Nephron (organoid): ENCODE results near the gene DRC1.

ENCODE experiments used
- H3K27ac Mint-ChIP-seq, 3 experiments: 2 replicates each; pipeline ENCODE4 v1.8.0; 2020; ENCODE audit warnings: mixed read lengths in 3 of 3, mild to moderate bottlenecking in 2 of 3, moderate library complexity in 1 of 3
- H3K27me3 Mint-ChIP-seq: 2 replicates; pipeline ENCODE4 v1.8.0; 2021; ENCODE audit warnings: low read depth, mild to moderate bottlenecking, moderate library complexity, mixed read lengths
- H3K36me3 Mint-ChIP-seq: 2 replicates; pipeline ENCODE4 v1.8.0; 2020; ENCODE audit warnings: low read depth, mixed read lengths
- H3K4me1 Mint-ChIP-seq: 2 replicates; pipeline ENCODE4 v1.8.0; 2020; ENCODE audit warnings: mixed read lengths
- H3K4me3 Mint-ChIP-seq, 3 experiments: 2 replicates each; pipeline ENCODE4 v1.8.0; 2020; ENCODE audit warnings: mild to moderate bottlenecking in 3 of 3, mixed read lengths in 3 of 3, moderate library complexity in 2 of 3
- H3K9me3 Mint-ChIP-seq: 2 replicates; pipeline ENCODE4 v1.8.0; 2020; ENCODE audit warnings: mixed read lengths
- TF ChIP-seq, protein P1 (sequence below), 3 experiments: fragments of 200-600 bp; sonication (generic); IDR thresholded peaks; one replicate each; pipeline ENCODE4 v1.5.0; 2021; ENCODE audit warnings: antibody characterized with exemption in 3 of 3; ENCODE audit not compliant: unreplicated experiment in 3 of 3

DRC1 gene

DNA sequence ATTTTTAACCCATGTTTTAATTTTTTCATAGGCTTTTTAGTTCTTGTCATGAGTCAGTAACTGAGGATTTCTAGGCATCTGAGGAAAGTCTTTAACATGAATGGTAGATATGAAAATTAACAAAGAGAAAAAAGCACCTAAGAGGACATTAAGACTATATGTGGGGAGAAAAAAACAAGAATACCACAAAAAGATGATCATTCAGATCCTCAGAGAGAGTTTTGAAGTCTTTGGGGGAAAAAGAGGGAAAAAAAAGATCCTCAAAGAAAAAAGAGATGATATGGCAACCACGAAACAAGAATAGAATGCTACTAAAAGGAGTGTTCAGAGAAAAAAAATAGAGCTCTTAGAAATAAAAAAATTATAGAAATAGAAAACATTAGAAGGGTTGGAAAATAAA, 8.1 kb downstream of the DRC1 start:
- no peak overlapping the region for H3K4me3 Mint-ChIP-seq
- H3K4me1 Mint-ChIP-seq = no peaks in the 10 kb centered on the region
- H3K27me3 Mint-ChIP-seq = peaks cover 4% of the 10 kb centered on the region
- no peak overlapping the region for H3K27ac Mint-ChIP-seq
- TF ChIP-seq, protein P1, sequence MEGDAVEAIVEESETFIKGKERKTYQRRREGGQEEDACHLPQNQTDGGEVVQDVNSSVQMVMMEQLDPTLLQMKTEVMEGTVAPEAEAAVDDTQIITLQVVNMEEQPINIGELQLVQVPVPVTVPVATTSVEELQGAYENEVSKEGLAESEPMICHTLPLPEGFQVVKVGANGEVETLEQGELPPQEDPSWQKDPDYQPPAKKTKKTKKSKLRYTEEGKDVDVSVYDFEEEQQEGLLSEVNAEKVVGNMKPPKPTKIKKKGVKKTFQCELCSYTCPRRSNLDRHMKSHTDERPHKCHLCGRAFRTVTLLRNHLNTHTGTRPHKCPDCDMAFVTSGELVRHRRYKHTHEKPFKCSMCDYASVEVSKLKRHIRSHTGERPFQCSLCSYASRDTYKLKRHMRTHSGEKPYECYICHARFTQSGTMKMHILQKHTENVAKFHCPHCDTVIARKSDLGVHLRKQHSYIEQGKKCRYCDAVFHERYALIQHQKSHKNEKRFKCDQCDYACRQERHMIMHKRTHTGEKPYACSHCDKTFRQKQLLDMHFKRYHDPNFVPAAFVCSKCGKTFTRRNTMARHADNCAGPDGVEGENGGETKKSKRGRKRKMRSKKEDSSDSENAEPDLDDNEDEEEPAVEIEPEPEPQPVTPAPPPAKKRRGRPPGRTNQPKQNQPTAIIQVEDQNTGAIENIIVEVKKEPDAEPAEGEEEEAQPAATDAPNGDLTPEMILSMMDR (IDR thresholded peaks at IDR 0.05; ENCODE audit: unreplicated experiment in 3 of 3) = no peak
- H3K36me3 Mint-ChIP-seq = no peaks in the 10 kb centered on the region
- H3K9me3 Mint-ChIP-seq = no peaks in the 10 kb centered on the region

DNA sequence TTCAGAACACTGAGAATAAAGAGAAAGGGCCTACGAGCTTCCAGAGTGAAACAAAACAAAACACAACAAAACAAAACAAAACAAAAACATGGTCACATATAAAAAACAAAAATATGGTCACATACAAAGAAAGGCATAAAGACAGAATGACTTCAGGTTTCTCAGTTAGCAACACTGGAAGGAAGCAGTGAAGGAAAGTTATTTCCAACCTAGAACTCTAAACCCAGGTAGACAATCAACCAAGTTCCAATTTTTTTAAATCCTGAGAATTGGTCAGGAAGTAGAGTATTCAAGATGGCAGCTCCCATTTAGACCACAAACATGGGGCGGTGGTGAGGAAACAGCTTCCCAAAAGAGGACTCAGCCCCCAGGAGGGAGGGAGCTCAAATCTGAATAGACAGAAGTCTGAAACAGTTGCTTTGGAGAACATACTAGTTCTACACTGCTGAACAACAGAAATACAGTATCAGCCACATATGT, 9.1 kb downstream of the DRC1 start:
- no peak overlapping the region for H3K27ac Mint-ChIP-seq
- H3K36me3 Mint-ChIP-seq = no peaks in the 10 kb centered on the region
- no peaks in the 10 kb centered on the region for H3K4me1 Mint-ChIP-seq
- H3K27me3 Mint-ChIP-seq = no peaks in the 10 kb centered on the region
- no peaks in the 10 kb centered on the region for H3K9me3 Mint-ChIP-seq
- H3K4me3 Mint-ChIP-seq = no peak overlapping the region
- TF ChIP-seq, protein P1 (IDR thresholded peaks at IDR 0.05; ENCODE audit: unreplicated experiment in 3 of 3) = no peak

DNA sequence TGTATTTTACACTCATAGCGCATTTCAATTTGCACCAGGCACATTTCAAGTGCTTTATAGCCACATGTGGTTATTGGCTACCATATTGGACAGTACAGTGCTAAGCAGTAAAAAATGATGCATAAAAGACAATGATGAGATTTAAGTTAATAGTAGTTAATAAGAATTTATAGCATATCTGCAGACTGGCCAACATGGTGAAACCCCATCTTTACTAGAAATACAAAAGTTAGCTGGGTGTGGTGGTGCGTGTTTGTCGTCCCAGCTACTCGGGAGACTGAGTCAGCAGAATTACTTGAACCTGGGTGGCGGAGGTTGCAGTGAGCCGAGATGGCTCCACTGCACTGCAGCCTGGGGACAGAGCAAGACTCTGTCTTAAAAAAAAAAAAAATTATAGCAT, 9.7 kb downstream of the DRC1 start:
- H3K27me3 Mint-ChIP-seq = no peaks in the 10 kb centered on the region
- no peaks in the 10 kb centered on the region for H3K9me3 Mint-ChIP-seq

DNA sequence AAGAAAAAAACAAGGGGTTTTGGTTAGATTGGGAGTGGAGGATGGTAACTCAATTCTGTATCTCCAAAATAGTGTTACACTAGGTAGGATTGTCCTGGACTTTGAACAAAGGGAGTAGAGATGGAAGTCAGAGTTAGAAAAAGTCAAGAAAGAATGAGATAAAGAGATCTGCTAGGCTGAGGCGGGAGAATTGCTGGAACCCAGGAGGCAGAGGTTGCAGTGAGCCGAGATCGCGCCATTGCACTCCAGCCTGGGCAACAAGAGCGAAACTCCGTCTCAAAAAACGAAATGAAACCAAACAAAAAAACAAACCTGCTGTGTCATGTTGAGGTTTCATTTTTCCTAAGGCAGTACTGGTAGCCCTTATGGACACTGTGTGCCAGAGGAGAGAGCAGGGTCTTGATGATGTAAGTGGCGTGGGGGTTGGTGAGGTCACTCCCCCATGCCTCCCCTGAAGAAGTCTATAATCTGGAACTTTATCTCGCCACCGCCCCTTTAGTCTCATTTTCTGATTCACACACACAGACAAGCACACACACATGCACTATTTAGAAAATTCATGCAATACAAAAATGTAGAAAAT, 10.5 kb downstream of the DRC1 start:
- TF ChIP-seq, protein P1 (IDR thresholded peaks at IDR 0.05; ENCODE audit: unreplicated experiment in 3 of 3) = no peak
- no peaks in the 10 kb centered on the region for H3K4me1 Mint-ChIP-seq
- H3K27me3 Mint-ChIP-seq = no peaks in the 10 kb centered on the region
- no peak overlapping the region for H3K4me3 Mint-ChIP-seq
- no peaks in the 10 kb centered on the region for H3K36me3 Mint-ChIP-seq
- no peaks in the 10 kb centered on the region for H3K9me3 Mint-ChIP-seq
- H3K27ac Mint-ChIP-seq = no peak overlapping the region

More for the DNA sequence above, 9.7 kb downstream of the DRC1 start:
- Mint-ChIP-seq H3K4me1 (no peaks in the 10 kb centered on the region), H3K36me3 (no peaks in the 10 kb centered on the region), H3K27ac (no peak overlapping the region), H3K4me3 (no peak overlapping the region)
- TF ChIP-seq, protein P1 (IDR thresholded peaks at IDR 0.05; ENCODE audit: unreplicated experiment in 3 of 3) = no peak

DNA sequence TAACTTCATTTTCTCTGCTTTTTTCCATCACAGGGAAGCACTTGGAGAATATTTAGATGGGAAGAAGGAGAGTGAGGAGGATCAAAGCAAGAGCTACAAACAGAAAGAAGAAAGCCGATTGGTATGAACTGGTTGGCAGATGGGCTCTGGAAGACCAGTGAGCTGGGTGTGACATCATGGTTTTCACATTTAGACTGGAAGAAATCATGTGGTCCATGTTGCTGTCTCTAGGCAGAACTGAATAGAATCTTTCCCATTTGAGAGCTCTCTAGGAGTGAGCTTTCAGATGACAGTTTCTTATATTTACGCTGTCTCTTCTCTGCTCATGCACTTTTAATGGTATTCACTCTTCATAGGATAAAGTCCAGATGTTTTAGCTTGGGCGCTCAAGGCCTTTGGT, 12.6 kb downstream of the DRC1 start:
- no peaks in the 10 kb centered on the region for H3K36me3 Mint-ChIP-seq
- no peaks in the 10 kb centered on the region for H3K4me1 Mint-ChIP-seq
- H3K27ac Mint-ChIP-seq = no peak overlapping the region
- TF ChIP-seq, protein P1 (IDR thresholded peaks at IDR 0.05; ENCODE audit: unreplicated experiment in 3 of 3) = no peak
- no peaks in the 10 kb centered on the region for H3K9me3 Mint-ChIP-seq
- H3K4me3 Mint-ChIP-seq = no peak overlapping the region
- H3K27me3 Mint-ChIP-seq = peaks cover 4% of the 10 kb centered on the region

DNA sequence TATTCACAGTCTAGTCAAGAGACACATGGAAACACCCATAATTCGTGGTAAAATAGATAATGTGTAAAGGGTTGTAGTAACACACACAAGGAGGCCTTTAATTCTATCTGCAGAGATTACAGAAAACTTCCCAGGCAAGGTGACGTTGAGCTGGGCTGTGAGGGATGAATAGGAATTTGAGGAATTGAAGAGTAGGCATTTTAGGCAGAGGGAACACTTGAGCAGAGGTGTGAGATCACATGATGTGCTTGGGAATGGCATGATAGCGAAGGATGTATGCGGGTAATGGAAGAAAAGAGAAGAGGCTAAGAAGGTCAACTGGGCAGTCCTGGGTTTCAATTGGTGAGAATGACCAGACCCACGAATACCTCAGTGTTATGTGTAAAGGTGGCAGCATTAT, 20.2 kb downstream of the DRC1 start:
- peaks cover 8% of the 10 kb centered on the region for H3K27me3 Mint-ChIP-seq
- TF ChIP-seq, protein P1 (IDR thresholded peaks at IDR 0.05; ENCODE audit: unreplicated experiment in 3 of 3) = no peak
- no peaks in the 10 kb centered on the region for H3K9me3 Mint-ChIP-seq
- H3K27ac Mint-ChIP-seq = no peak overlapping the region
- H3K4me3 Mint-ChIP-seq = no peak overlapping the region
- peaks cover 7% of the 10 kb centered on the region for H3K4me1 Mint-ChIP-seq
- H3K36me3 Mint-ChIP-seq = no peaks in the 10 kb centered on the region
